NCI-H82 treated with DMSO at 0.1 percent for 48 hours (cell line): ENCODE measurements around the gene ZACN.

Source experiments
- DNase-seq: peaks from one replicate; lab custom pipeline; 2025; ENCODE audit not compliant: unreplicated experiment; lab: John Stamatoyannopoulos, UW

ZACN gene

GRCh38 chr17:76102944-76103273, 23.9 kb downstream of the ZACN start:
- DNase-seq: no peak

GRCh38 chr17:76103274-76104139, 24.5 kb downstream of the ZACN start, which contains the start of gene EXOC7:
Gene EXOC7 (minus strand): TSS chr17:76103787. CDS start chr17:76103692, 95 bp downstream.
- peak; percentile 85 for DNase-seq

- DNase-seq: no peak
Measured at GRCh38 chr17:76104140-76104895, 25.3 kb downstream of the ZACN start.

GRCh38 chr17:76104896-76105231, 25.9 kb downstream of the ZACN start:
- DNase-seq: no peak

- no peak for DNase-seq
Measured at GRCh38 chr17:76106703-76107102, 27.7 kb downstream of the ZACN start.

GRCh38 chr17:76107509-76107908, 28.5 kb downstream of the ZACN start:
- DNase-seq: no peak

- no peak for DNase-seq
Measured at GRCh38 chr17:76111956-76112355, 33.0 kb downstream of the ZACN start.

GRCh38 chr17:76115138-76115754, 36.3 kb downstream of the ZACN start:
- DNase-seq: no peak

- DNase-seq: no peak
Measured at GRCh38 chr17:76119409-76120371, 40.7 kb downstream of the ZACN start.

- no peak for DNase-seq
Measured at GRCh38 chr17:76120658-76121008, 41.7 kb downstream of the ZACN start.

GRCh38 chr17:76121932-76122430, 43.0 kb downstream of the ZACN start:
- DNase-seq: no peak

GRCh38 chr17:76122431-76123190, 43.6 kb downstream of the ZACN start:
- no peak for DNase-seq

GRCh38 chr17:76123191-76123499, 44.2 kb downstream of the ZACN start:
- DNase-seq: no peak

- no peak for DNase-seq
Measured at GRCh38 chr17:76123749-76124581, 45.0 kb downstream of the ZACN start.

GRCh38 chr17:76124582-76125390, 45.8 kb downstream of the ZACN start:
- DNase-seq: no peak

GRCh38 chr17:76125391-76125675, 46.4 kb downstream of the ZACN start:
- DNase-seq: no peak

GRCh38 chr17:76125922-76126321, 46.9 kb downstream of the ZACN start:
- no peak for DNase-seq

- no peak for DNase-seq
Measured at GRCh38 chr17:76130473-76130872, 51.5 kb downstream of the ZACN start.
